Endothelial cell of umbilical vein (primary cell): ENCODE results near the gene VAT1. TPM values are rescaled to one million over a fixed set of nuclear protein-coding genes. Genes with fewer than 3 reads are reported as not detected.
"Not testable (repeated sequence)": the region's sequence is repeated elsewhere in the genome, so short reads cannot be mapped to it uniquely, and the experiment has no call there.

Experiments
- BruUV-seq: library from RNA; stranded (reverse); fragments of 400-500 nt; replicated peaks from 2 replicates; lab custom pipeline; 2021; lab: Mats Ljungman, UMichigan
- CTCF ChIA-PET: fragments of 300-600, 350-600 bp; sonication (Branson Sonifier 250); formaldehyde crosslinking; loops from one replicate; lab custom pipeline; 2021; ENCODE audit warnings: antibody characterized with exemption, inconsistent platforms; lab: Charles Lee
- POLR2A ChIA-PET: fragments of 300-600, 350-600 bp; sonication (Branson Sonifier 250); formaldehyde crosslinking; loops from one replicate; lab custom pipeline; 2021; ENCODE audit warnings: antibody characterized with exemption, inconsistent platforms; lab: Charles Lee
- DNase-seq: peaks from one replicate; pipeline ENCODE4 v3.0.0-alpha.2; 2011; ENCODE audit warnings: low read depth, low spot score
- FAIRE-seq: peaks from 2 replicates; lab custom pipeline; 2011; peaks lifted over from hg19 to GRCh38; lab: Jason Lieb, UNC
- H2AFZ ChIP-seq: 2 replicates; pipeline ENCODE4 v1.6.0; 2012; ENCODE audit warnings: low read depth, low read length, control low read depth, inconsistent platforms
- H3K27ac ChIP-seq: 2 replicates; pipeline ENCODE4 v1.5.1; 2011; ENCODE audit warnings: low read depth, mild to moderate bottlenecking, control low read depth, low read length, moderate library complexity; ENCODE audit not compliant: insufficient read depth
- H3K27me3 ChIP-seq, 2 experiments: 2 replicates each; pipeline versions ENCODE4 v1.6.0 to v1.6.1; 2011; ENCODE audit warnings: low read length in 2 of 2, mixed read lengths in 1 of 2; ENCODE audit not compliant: control insufficient read depth in 2 of 2, insufficient read depth in 2 of 2
- H3K36me3 ChIP-seq, 2 experiments: 2 replicates in 1 of 2; 3 replicates in 1 of 2; pipeline ENCODE4 v1.5.1; 2011; ENCODE audit warnings: low read length in 2 of 2, mild to moderate bottlenecking in 1 of 2, moderate library complexity in 1 of 2; ENCODE audit not compliant: control insufficient read depth in 2 of 2, insufficient read depth in 2 of 2; ENCODE audit errors: extremely low read depth in 1 of 2
- H3K4me1 ChIP-seq: 3 replicates; pipeline ENCODE4 v1.5.1; 2011; ENCODE audit warnings: mild to moderate bottlenecking, low read length; ENCODE audit not compliant: control insufficient read depth, insufficient read depth; ENCODE audit errors: extremely low read depth
- H3K4me2 ChIP-seq: 2 replicates; pipeline ENCODE4 v1.6.1; 2011; ENCODE audit warnings: low read length, control low read depth, mixed read lengths; ENCODE audit not compliant: insufficient read depth
- H3K4me3 ChIP-seq, 3 experiments: fragments of 200-600 bp in 1 of 3; sonication (generic), shearing (Covaris generic) in 1 of 3; replicated peaks in 1 of 3; 2 replicates each; pipeline ENCODE4 v1.5.1; 2011 to 2016; ENCODE audit warnings: control low read depth in 3 of 3, low read length in 3 of 3, mild to moderate bottlenecking in 2 of 3, inconsistent platforms in 1 of 3, low read depth in 1 of 3, moderate library complexity in 1 of 3; ENCODE audit not compliant: insufficient read depth in 1 of 3
- H3K79me2 ChIP-seq: 2 replicates; pipeline ENCODE4 v1.6.0; 2012; ENCODE audit warnings: low read length, inconsistent platforms; ENCODE audit not compliant: control insufficient read depth, insufficient read depth
- H3K9ac ChIP-seq: replicated peaks from 2 replicates; pipeline ENCODE3; 2011; ENCODE audit warnings: low read length, control low read depth; ENCODE audit not compliant: insufficient read depth; ENCODE audit errors: extremely low read depth
- H3K9me1 ChIP-seq: replicated peaks from 3 replicates; pipeline ENCODE4 v1.6.0; 2011; ENCODE audit warnings: mild to moderate bottlenecking, low read length; ENCODE audit not compliant: control insufficient read depth, insufficient read depth; ENCODE audit errors: extremely low read depth
- H3K9me3 ChIP-seq: replicated peaks from 2 replicates; pipeline ENCODE4 v1.5.1; 2012; ENCODE audit warnings: low read length, inconsistent platforms; ENCODE audit not compliant: control insufficient read depth, insufficient read depth
- H4K20me1 ChIP-seq: replicated peaks from 2 replicates; pipeline ENCODE3; 2011; ENCODE audit warnings: mild to moderate bottlenecking, low read length; ENCODE audit not compliant: control insufficient read depth, insufficient read depth; ENCODE audit errors: extremely low read depth
- GATA2 ChIP-seq: IDR thresholded peaks from 2 replicates; pipeline ENCODE4 v1.7.0; 2011; ENCODE audit warnings: low read depth, mild to moderate bottlenecking, moderate library complexity, mixed read lengths, low read length; ENCODE audit not compliant: insufficient read length, insufficient read depth
- POLR2AphosphoS5 ChIP-seq: IDR thresholded peaks from 2 replicates; pipeline ENCODE4 v1.6.1; 2012; ENCODE audit warnings: low read depth, mild to moderate bottlenecking, control low read depth, low read length, moderate library complexity; ENCODE audit not compliant: insufficient read depth
- dilution Hi-C: fragments of 300-500 bp; cut with MboI; formaldehyde crosslinking; loops from one replicate; pipeline ENCODE4 v1.15.0; 2019; ENCODE audit warnings: low sequenced_read_pairs; ENCODE audit not compliant: extremely low pct_ligation_motif_present
- intact Hi-C: fragments of 100-400 bp; cut with micrococcal nuclease; formaldehyde crosslinking; loops from one replicate; pipeline ENCODE4 v1.10.0; 2022
- polyA plus RNA-seq, 4 experiments: library from polyadenylated mRNA; depleted of rRNA in 3 of 4; stranded (reverse) in 3 of 4; unstranded in 1 of 4; fragments of >200 nt; gene quantifications; 2 replicates each; pipeline versions ENCODE4 v1.2.1 to v1.2.3, GENCODE V29; 2011 to 2012; ENCODE audit warnings: missing spikeins in 1 of 4
- total RNA-seq: library from RNA; stranded (reverse); gene quantifications from 2 replicates; pipeline ENCODE4 v1.2.3, GENCODE V29; 2021

VAT1 gene
- total and polyA plus RNA-seq, 2 donors (not counting 3 experiments of a cell fraction or from before 2014, with no cell fraction given), result 339 to 482 TPM

GRCh38 chr17:43003542-43004172 lies 18.5 kb downstream of the VAT1 start:
- Histone ChIP-seq H3K9me1 (no peaks in the 10 kb centered on the region), H2AFZ (no peak overlapping the region), H3K36me3 (peaks cover 7 to 25% of the 10 kb centered on the region in 2 experiments), H3K27ac (no peak overlapping the region), H3K4me1 (peaks cover 21% of the 10 kb centered on the region), H3K79me2 (peaks cover 23% of the 10 kb centered on the region), H3K9me3 (no peaks in the 10 kb centered on the region), H3K27me3 (no peaks in the 10 kb centered on the region), H3K9ac (no peak overlapping the region), H3K4me3 (no peak overlapping the region), H3K4me2 (no peak overlapping the region), H4K20me1 (no peaks in the 10 kb centered on the region)
- BruUV-seq, result no TSS peak
- FAIRE-seq, result no peak
- intact Hi-C loops, result no loop called here
- TF ChIP-seq POLR2AphosphoS5 (peak; percentile 3), GATA2 (no peak)
- ChIA-PET POLR2A (no interaction called here), CTCF (no interaction called here)
- DNase-seq, result no peak
- dilution Hi-C loops, result no loop called here

- H3K27ac ChIP-seq, H3K4me3 ChIP-seq, BruUV-seq, H2AFZ ChIP-seq, H3K9me3 ChIP-seq, H4K20me1 ChIP-seq, dilution Hi-C loops, H3K4me2 ChIP-seq, H3K9ac ChIP-seq, intact Hi-C loops, FAIRE-seq, H3K27me3 ChIP-seq, H3K9me1 ChIP-seq, DNase-seq: not testable (repeated sequence)
- peaks cover 7 to 25% of the 10 kb centered on the region in 2 experiments for H3K36me3 ChIP-seq
- peaks cover 23% of the 10 kb centered on the region for H3K4me1 ChIP-seq
- ChIA-PET POLR2A (interaction anchor here (1.1 kb wide), 1 partner anchor 21 kb away, joined by 3 read pairs; the partner anchor contains the start of gene VAT1), CTCF (interaction anchor here (1.2 kb wide), 1 partner anchor 10 kb away, joined by 3 read pairs; no protein-coding TSS in a partner anchor)
- peaks cover 27% of the 10 kb centered on the region for H3K79me2 ChIP-seq
These were observed 21.3 kb downstream of the VAT1 start for GRCh38 chr17:43000894-43001293.
